H1 (cell line): Measurements from ENCODE around the gene KRT8. TPM values are rescaled to one million over a fixed set of nuclear protein-coding genes. Genes with fewer than 3 reads are reported as not detected.

Experiments used
- EZH2 ChIP-seq: fragments of 200-600 bp; sonication (generic); IDR thresholded peaks from 2 replicates; pipeline ENCODE4 v1.7.1; 2012; ENCODE audit warnings: low read depth, mild to moderate bottlenecking, moderate library complexity, low read length, inconsistent platforms; ENCODE audit not compliant: severe bottlenecking
- PHF8 ChIP-seq: fragments of 200-600 bp; sonication (generic); conservative IDR thresholded peaks from 2 replicates; pipeline ENCODE4 v1.7.1; 2012; ENCODE audit warnings: low read depth, mild to moderate bottlenecking, inconsistent platforms, low read length, moderate library complexity
- SIRT6 ChIP-seq: IDR thresholded peaks from one replicate; pipeline ENCODE4 v1.7.1; 2012; ENCODE audit warnings: low read length, inconsistent platforms
- TCF12 ChIP-seq: IDR thresholded peaks from 2 replicates; pipeline ENCODE4 v1.6.1; 2011; ENCODE audit warnings: low read depth, mild to moderate bottlenecking, low read length
- polyA plus RNA-seq, 7 experiments: library from polyadenylated mRNA; depleted of rRNA in 3 of 7; stranded (reverse) in 5 of 7; unstranded in 2 of 7; fragments of >200 nt in 5 of 7; fragments of 200-250 nt in 2 of 7; gene quantifications; 1 replicate in 5 of 7; 2 replicates in 1 of 7; 4 replicates in 1 of 7; pipeline versions ENCODE4 v1.2.1 to v1.2.3, GENCODE V29; 2011 to 2013; ENCODE audit warnings: missing spikeins in 2 of 7, mixed read lengths in 2 of 7
- total RNA-seq: library from RNA; stranded (reverse); fragmentation: NEBNext Ultra II Directional; extraction: Animal tissue kit (Norgen Biotek cat#: 25700); gene quantifications from 2 replicates; pipeline ENCODE4 v1.2.1, GENCODE V29; 2021
- TF ChIP-seq, protein P1 (sequence below): IDR thresholded peaks from 2 replicates; pipeline ENCODE4 v1.6.1; 2012; ENCODE audit warnings: inconsistent platforms

Gene KRT8
- total and polyA plus RNA-seq, 2 of the 8 experiments (the other 6 are each of a cell fraction or from before 2014, with no cell fraction given): 280 to 290 TPM

DNA sequence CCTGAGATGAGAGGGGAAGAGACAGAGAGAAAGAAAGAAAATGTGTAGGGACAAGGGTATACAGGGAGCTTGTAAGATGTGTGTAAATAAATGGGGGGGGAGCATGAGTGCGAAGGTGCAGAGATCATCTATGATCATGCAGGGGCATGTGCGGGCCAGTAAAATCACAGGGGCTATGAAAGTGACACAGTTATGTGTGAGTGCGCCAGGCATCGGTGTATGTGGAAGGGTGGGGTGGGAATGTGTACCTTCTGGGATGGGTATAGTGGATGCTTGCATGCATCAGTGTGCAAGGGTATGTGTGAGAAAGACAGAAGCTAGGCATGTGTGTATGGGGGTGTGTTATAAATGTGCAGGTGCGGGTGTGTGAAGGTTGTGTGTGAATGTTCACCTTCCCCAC is 37.7 kb downstream of the KRT8 start (continued):
- TF ChIP-seq SIRT6: no peak
- TF ChIP-seq EZH2: no peak
- TF ChIP-seq, protein P1, sequence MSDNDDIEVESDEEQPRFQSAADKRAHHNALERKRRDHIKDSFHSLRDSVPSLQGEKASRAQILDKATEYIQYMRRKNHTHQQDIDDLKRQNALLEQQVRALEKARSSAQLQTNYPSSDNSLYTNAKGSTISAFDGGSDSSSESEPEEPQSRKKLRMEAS: no peak
- TF ChIP-seq TCF12: no peak
- TF ChIP-seq PHF8: no peak
